ENCODE measurements around the gene LACC1.

The LACC1 gene

GRCh38 chr13:43939086-43939485, 59.4 kb downstream of the LACC1 start:
- H3K4me3 ChIP-seq (ENCODE audit: low read depth, low read length): no peak overlapping the region

- no peak overlapping the region for H3K4me3 ChIP-seq (ENCODE audit: low read depth, low read length)
Measured at GRCh38 chr13:43942286-43942685, 62.6 kb downstream of the LACC1 start.
